Left lung (tissue), 10 donors: ENCODE measurements around the gene C3orf20. TPM values are rescaled to one million over a fixed set of nuclear protein-coding genes. Genes with fewer than 3 reads are reported as not detected.

Source experiments
- ATAC-seq: fragments of 200-7000 bp; cut with Tn5 transposase; one replicate; pipeline ENCODE4 v1.9.1; 2020; ENCODE audit warnings: moderate library complexity
- DNase-seq, 4 donors: peaks; one replicate each; pipeline ENCODE4 v3.0.0-alpha.2; 2013 to 2020
- H3K27ac ChIP-seq, 2 donors: fragments of 200-600 bp; sonication (generic) in 1 of 2; one replicate each; pipeline versions ENCODE4 v1.5.0 to v1.8.0; 2020 to 2021
- H3K27me3 ChIP-seq, 2 donors: fragments of 200-600 bp; sonication (generic) in 1 of 2; one replicate each; pipeline versions ENCODE4 v1.5.0 to v1.8.0; 2020 to 2021
- H3K36me3 ChIP-seq, 2 donors: fragments of 200-600 bp; sonication (generic) in 1 of 2; one replicate each; pipeline versions ENCODE4 v1.5.0 to v1.8.0; 2020 to 2021
- H3K4me1 ChIP-seq, 2 donors: fragments of 200-600 bp; one replicate each; pipeline ENCODE4 v1.8.0; 2021
- H3K4me3 ChIP-seq, 2 donors: fragments of 200-600 bp; sonication (generic) in 1 of 2; one replicate each; pipeline versions ENCODE4 v1.5.0 to v1.8.0; 2020 to 2021; ENCODE audit warnings: mild to moderate bottlenecking in 1 of 2
- H3K9me3 ChIP-seq, 2 donors: fragments of 200-600 bp; sonication (generic) in 1 of 2; one replicate each; pipeline versions ENCODE4 v1.5.0 to v1.8.0; 2020 to 2021
- CTCF ChIP-seq, 2 donors: fragments of 200-600 bp; sonication (generic) in 1 of 2; IDR thresholded peaks; one replicate each; pipeline versions ENCODE4 v1.5.0 to v1.8.0; 2021; ENCODE audit warnings: antibody characterized with exemption in 2 of 2
- intact Hi-C, 2 donors: fragments of 100-400 bp; cut with DNase I; formaldehyde crosslinking; loops; one replicate each; pipeline versions ENCODE4 v1.11.2 to v1.14.2; 2022
- polyA plus RNA-seq, 6 donors: library from polyadenylated mRNA; unstranded; fragments of 120-200 nt; gene quantifications; one replicate each; pipeline ENCODE4 v1.2.1, GENCODE V29; 2013; ENCODE audit not compliant: insufficient read length in 6 of 6
- total RNA-seq, 2 donors: library from RNA; stranded (reverse); fragmentation: NEBNext Ultra II Directional; extraction: Animal tissue kit (Norgen Biotek cat#: 25700); gene quantifications; one replicate each; pipeline ENCODE4 v1.2.1, GENCODE V29; 2021
- donor health status: DM: no; HTN: yes; CAD: no.
- donor health status: DM: no; HTN: no; CAD: no.

C3orf20 gene
- total and polyA plus RNA-seq, 8 donors, result 0.06 to 0.31 (median 0.17) TPM; not detected in 1

- intact Hi-C loops, result no loop called here
- no peak for ATAC-seq
- Histone ChIP-seq H3K4me1 (peaks cover 0 to 28% of the 10 kb centered on the region in 2 donors), H3K9me3 (no peaks in the 10 kb centered on the region), H3K36me3 (no peaks in the 10 kb centered on the region), H3K27ac (peak overlapping the region in 1 of 2 donors; percentile 83), H3K27me3 (peaks cover 0 to 14% of the 10 kb centered on the region in 2 donors), H3K4me3 (no peak overlapping the region)
- TF ChIP-seq CTCF (IDR thresholded peaks at IDR 0.05), result no peak
- peak in 1 of 4 donors; percentile 11 for DNase-seq
These were observed 126.9 kb downstream of the C3orf20 start for GRCh38 chr3:14801668-14802380.

DNA sequence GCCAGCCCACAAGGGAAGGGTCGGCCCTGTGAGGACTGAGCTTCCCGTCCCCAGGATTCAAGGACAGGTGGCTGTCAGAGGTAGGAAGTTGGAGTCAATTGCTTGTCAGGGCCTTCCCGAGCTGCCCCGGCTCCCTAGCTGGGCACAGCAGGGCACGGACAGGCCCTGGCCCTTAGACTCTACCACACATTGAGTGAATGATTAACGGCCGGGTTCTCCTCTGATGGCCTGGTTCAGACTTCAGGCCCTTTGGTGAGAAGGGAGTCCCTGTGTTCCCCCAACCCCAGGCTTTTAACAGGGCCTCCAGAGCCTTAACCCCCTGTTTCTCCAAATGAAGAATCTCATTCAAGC is 127.4 kb downstream of the C3orf20 start:
- Histone ChIP-seq H3K36me3 (no peaks in the 10 kb centered on the region), H3K4me1 (peaks cover 0 to 28% of the 10 kb centered on the region in 2 donors), H3K4me3 (no peak overlapping the region), H3K9me3 (no peaks in the 10 kb centered on the region), H3K27ac (peak overlapping the region in 1 of 2 donors; percentile 83), H3K27me3 (peaks cover 0 to 14% of the 10 kb centered on the region in 2 donors)
- TF ChIP-seq CTCF (IDR thresholded peaks at IDR 0.05), result no peak
- DNase-seq (peak in 1 of 4 donors; percentile 18), ATAC-seq (no peak)
- intact Hi-C loops, result no loop called here

DNA sequence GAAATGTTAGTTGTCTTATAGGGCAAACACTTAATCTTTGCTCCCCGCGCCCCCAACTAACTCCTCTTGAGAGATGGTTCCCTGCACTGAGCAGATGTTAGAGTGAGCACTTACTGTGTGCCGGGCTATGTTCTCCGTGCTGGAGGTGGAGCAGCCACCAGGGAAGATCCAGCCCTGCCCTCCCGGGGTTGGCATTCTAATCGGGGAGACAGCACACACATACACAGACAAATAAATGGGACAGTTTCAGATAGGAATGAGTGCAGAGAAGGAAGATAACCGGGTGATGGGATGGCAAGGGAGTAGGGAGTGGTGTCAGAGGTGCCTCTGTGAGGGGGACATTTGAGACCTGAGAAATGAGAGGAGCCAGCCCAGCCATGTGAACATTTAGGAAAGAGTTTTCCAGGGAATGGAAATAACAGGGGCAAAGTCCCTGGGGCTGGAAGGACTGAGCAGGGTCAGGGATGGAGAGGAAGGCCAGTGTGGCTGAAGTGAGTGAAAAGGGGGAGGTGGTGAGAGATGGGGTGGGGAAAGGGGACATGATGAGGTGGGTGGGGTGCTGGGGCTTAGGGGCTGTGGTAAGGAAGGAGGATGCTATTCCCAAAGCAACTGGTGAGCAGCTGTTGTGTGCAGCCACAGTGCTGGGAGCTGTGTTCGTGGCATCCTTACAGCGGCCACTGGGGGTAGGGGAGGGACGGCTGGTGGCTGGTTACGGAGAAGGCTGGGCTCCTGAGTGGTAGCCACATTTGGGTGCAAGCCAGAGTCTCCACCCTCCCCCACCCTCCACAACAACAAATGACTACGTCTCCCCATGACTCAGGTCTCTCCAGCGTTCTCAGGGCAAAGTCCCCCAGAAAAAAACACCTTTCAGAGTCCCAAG is 128.4 kb downstream of the C3orf20 start:
- TF ChIP-seq CTCF (IDR thresholded peaks at IDR 0.05), result no peak
- Histone ChIP-seq H3K27me3 (peaks cover 0 to 22% of the 10 kb centered on the region in 2 donors), H3K9me3 (no peaks in the 10 kb centered on the region), H3K4me1 (peaks cover 0 to 32% of the 10 kb centered on the region in 2 donors), H3K27ac (peak overlapping the region; percentile 13 to 83), H3K36me3 (no peaks in the 10 kb centered on the region), H3K4me3 (no peak overlapping the region)
- ATAC-seq, result peak; percentile 50
- DNase-seq, result peak in 1 of 4 donors; percentile 30
- intact Hi-C loops, result no loop called here

- intact Hi-C loops, result no loop called here
- Histone ChIP-seq H3K9me3 (no peaks in the 10 kb centered on the region), H3K27ac (peak overlapping the region; percentile 13 to 83), H3K4me1 (peaks cover 0 to 32% of the 10 kb centered on the region in 2 donors), H3K36me3 (no peaks in the 10 kb centered on the region), H3K4me3 (no peak overlapping the region), H3K27me3 (peaks cover 0 to 30% of the 10 kb centered on the region in 2 donors)
- ATAC-seq (peak; percentile 62), DNase-seq (peak in 2 of 4 donors; percentile 32 to 43)
- no peak for TF ChIP-seq CTCF (IDR thresholded peaks at IDR 0.05)
These were observed 129.3 kb downstream of the C3orf20 start for GRCh38 chr3:14803981-14804834.
